Left lung (tissue), 10 donors: ENCODE data around the gene CLDN5. TPM values are rescaled to one million over a fixed set of nuclear protein-coding genes. Genes with fewer than 3 reads are reported as not detected.
A peak's percentile ranks its signal among the peaks of the same experiment; 100 is the strongest.

Experiments
- ATAC-seq: fragments of 200-7000 bp; cut with Tn5 transposase; one replicate; pipeline ENCODE4 v1.9.1; 2020; ENCODE audit warnings: moderate library complexity
- DNase-seq, 4 donors: peaks; one replicate each; pipeline ENCODE4 v3.0.0-alpha.2; 2013 to 2020
- H3K27ac ChIP-seq, 2 donors: fragments of 200-600 bp; sonication (generic) in 1 of 2; one replicate each; pipeline versions ENCODE4 v1.5.0 to v1.8.0; 2020 to 2021
- H3K27me3 ChIP-seq, 2 donors: fragments of 200-600 bp; sonication (generic) in 1 of 2; one replicate each; pipeline versions ENCODE4 v1.5.0 to v1.8.0; 2020 to 2021
- H3K36me3 ChIP-seq, 2 donors: fragments of 200-600 bp; sonication (generic) in 1 of 2; one replicate each; pipeline versions ENCODE4 v1.5.0 to v1.8.0; 2020 to 2021
- H3K4me1 ChIP-seq, 2 donors: fragments of 200-600 bp; one replicate each; pipeline ENCODE4 v1.8.0; 2021
- H3K4me3 ChIP-seq, 2 donors: fragments of 200-600 bp; sonication (generic) in 1 of 2; one replicate each; pipeline versions ENCODE4 v1.5.0 to v1.8.0; 2020 to 2021; ENCODE audit warnings: mild to moderate bottlenecking in 1 of 2
- H3K9me3 ChIP-seq, 2 donors: fragments of 200-600 bp; sonication (generic) in 1 of 2; one replicate each; pipeline versions ENCODE4 v1.5.0 to v1.8.0; 2020 to 2021
- CTCF ChIP-seq, 2 donors: fragments of 200-600 bp; sonication (generic) in 1 of 2; IDR thresholded peaks; one replicate each; pipeline versions ENCODE4 v1.5.0 to v1.8.0; 2021; ENCODE audit warnings: antibody characterized with exemption in 2 of 2
- intact Hi-C, 2 donors: fragments of 100-400 bp; cut with DNase I; formaldehyde crosslinking; loops; one replicate each; pipeline versions ENCODE4 v1.11.2 to v1.14.2; 2022
- polyA plus RNA-seq, 6 donors: library from polyadenylated mRNA; unstranded; fragments of 120-200 nt; gene quantifications; one replicate each; pipeline ENCODE4 v1.2.1, GENCODE V29; 2013; ENCODE audit not compliant: insufficient read length in 6 of 6
- total RNA-seq, 2 donors: library from RNA; stranded (reverse); fragmentation: NEBNext Ultra II Directional; extraction: Animal tissue kit (Norgen Biotek cat#: 25700); gene quantifications; one replicate each; pipeline ENCODE4 v1.2.1, GENCODE V29; 2021
- donor health status: DM: no; HTN: yes; CAD: no.
- donor health status: DM: no; HTN: no; CAD: no.

The CLDN5 gene
- total and polyA plus RNA-seq, 8 donors, result 56.4 to 90.7 (median 70.8) TPM

- Histone ChIP-seq H3K36me3 (peaks cover 0 to 23% of the 10 kb centered on the region in 2 donors), H3K27ac (peak overlapping the region in 1 of 2 donors; percentile 5), H3K4me3 (peak overlapping the region in 1 of 2 donors; percentile 48), H3K4me1 (peaks cover 5 to 23% of the 10 kb centered on the region in 2 donors), H3K9me3 (no peaks in the 10 kb centered on the region), H3K27me3 (peaks cover 25 to 31% of the 10 kb centered on the region in 2 donors)
- ATAC-seq, result no peak
- no peak for DNase-seq
- intact Hi-C loops, result no loop called here
- TF ChIP-seq CTCF (IDR thresholded peaks at IDR 0.05), result no peak
Observed at GRCh38 chr22:19520007-19520406, 4.2 kb downstream of the CLDN5 start.

GRCh38 chr22:19519041-19519926 lies 4.9 kb downstream of the CLDN5 start:
- no peak for TF ChIP-seq CTCF (IDR thresholded peaks at IDR 0.05)
- Histone ChIP-seq H3K4me1 (peaks cover 5 to 17% of the 10 kb centered on the region in 2 donors), H3K27me3 (peaks cover 17 to 24% of the 10 kb centered on the region in 2 donors), H3K9me3 (peaks cover 0 to under 1% of the 10 kb centered on the region in 2 donors), H3K27ac (no peak overlapping the region), H3K36me3 (peaks cover 0 to 23% of the 10 kb centered on the region in 2 donors), H3K4me3 (no peak overlapping the region)
- ATAC-seq (no peak), DNase-seq (no peak)
- intact Hi-C loops, result no loop called here

- TF ChIP-seq CTCF (IDR thresholded peaks at IDR 0.05), result no peak
- H3K9me3 ChIP-seq, result peaks cover 0 to 7% of the 10 kb centered on the region in 2 donors
- no peak for DNase-seq
Observed at GRCh38 chr22:19518635-19519034, 5.6 kb downstream of the CLDN5 start.

GRCh38 chr22:19517919-19518611 lies 6.1 kb downstream of the CLDN5 start:
- H3K27ac ChIP-seq, result no peak overlapping the region
- ATAC-seq, result no peak

More at GRCh38 chr22:19518635-19519034, 5.6 kb downstream of the CLDN5 start:
- H3K36me3 ChIP-seq, result peaks cover 0 to 23% of the 10 kb centered on the region in 2 donors
- peaks cover 3 to 11% of the 10 kb centered on the region in 2 donors for H3K4me1 ChIP-seq
- intact Hi-C loops, result no loop called here
- no peak overlapping the region for H3K27ac ChIP-seq
- peaks cover 11 to 17% of the 10 kb centered on the region in 2 donors for H3K27me3 ChIP-seq
- ATAC-seq, result no peak
- no peak overlapping the region for H3K4me3 ChIP-seq

More at GRCh38 chr22:19517919-19518611, 6.1 kb downstream of the CLDN5 start:
- Histone ChIP-seq H3K9me3 (peaks cover 0 to 11% of the 10 kb centered on the region in 2 donors), H3K4me1 (peaks cover 0 to 5% of the 10 kb centered on the region in 2 donors), H3K4me3 (no peak overlapping the region), H3K36me3 (peaks cover 0 to 23% of the 10 kb centered on the region in 2 donors), H3K27me3 (peaks cover 5 to 12% of the 10 kb centered on the region in 2 donors)
- intact Hi-C loops, result no loop called here
- TF ChIP-seq CTCF (IDR thresholded peaks at IDR 0.05), result no peak
- DNase-seq, result no peak
